Brain microvascular endothelial cell (primary cell): Measurements from ENCODE around the gene C6orf15.

Experiments
- DNase-seq: peaks from one replicate; pipeline ENCODE4 v3.0.0-alpha.2; 2020
- H3K27ac ChIP-seq: fragments of 250-450 bp; sonication (Bioruptor Pico); 2 replicates; pipeline ENCODE4 v1.5.1; 2020; ENCODE audit warnings: mild to moderate bottlenecking, moderate library complexity
- H3K27me3 ChIP-seq: fragments of 250-450 bp; sonication (Bioruptor Pico); replicated peaks from 2 replicates; pipeline ENCODE4 v1.5.1; 2020; ENCODE audit warnings: mild to moderate bottlenecking
- H3K36me3 ChIP-seq: fragments of 250-450 bp; sonication (Bioruptor Pico); replicated peaks from 2 replicates; pipeline ENCODE4 v1.5.1; 2020; ENCODE audit warnings: mild to moderate bottlenecking
- H3K4me3 ChIP-seq: 2 replicates; pipeline ENCODE4 v1.5.1; 2011; ENCODE audit warnings: low read depth, mild to moderate bottlenecking, control low read depth, low read length, moderate library complexity
- in situ Hi-C: cut with HindIII; loops from 2 replicates; pipeline ENCODE4 v1.10.0; 2017; ENCODE audit warnings: low sequenced_read_pairs, low pct_ligation_motif_present
- TF ChIP-seq, protein P1 (sequence below): IDR thresholded peaks from 2 replicates; pipeline ENCODE4 v1.5.1; 2011; ENCODE audit warnings: low read depth, mild to moderate bottlenecking, moderate library complexity, low read length, control low read depth, inconsistent platforms; ENCODE audit errors: missing control alignments

The C6orf15 gene

GRCh38 chr6:31112478-31112877 lies at the start of gene C6orf15:
Gene C6orf15 (minus strand): TSS chr6:31112575. CDS start chr6:31112555, 20 bp downstream.
- no peaks in the 10 kb centered on the region for H3K36me3 ChIP-seq
- H3K27ac ChIP-seq: no peak within 1 kb of the TSS
- in situ Hi-C loops: no loop called here
- no peak within 1 kb of the TSS for H3K4me3 ChIP-seq
- TF ChIP-seq, protein P1, sequence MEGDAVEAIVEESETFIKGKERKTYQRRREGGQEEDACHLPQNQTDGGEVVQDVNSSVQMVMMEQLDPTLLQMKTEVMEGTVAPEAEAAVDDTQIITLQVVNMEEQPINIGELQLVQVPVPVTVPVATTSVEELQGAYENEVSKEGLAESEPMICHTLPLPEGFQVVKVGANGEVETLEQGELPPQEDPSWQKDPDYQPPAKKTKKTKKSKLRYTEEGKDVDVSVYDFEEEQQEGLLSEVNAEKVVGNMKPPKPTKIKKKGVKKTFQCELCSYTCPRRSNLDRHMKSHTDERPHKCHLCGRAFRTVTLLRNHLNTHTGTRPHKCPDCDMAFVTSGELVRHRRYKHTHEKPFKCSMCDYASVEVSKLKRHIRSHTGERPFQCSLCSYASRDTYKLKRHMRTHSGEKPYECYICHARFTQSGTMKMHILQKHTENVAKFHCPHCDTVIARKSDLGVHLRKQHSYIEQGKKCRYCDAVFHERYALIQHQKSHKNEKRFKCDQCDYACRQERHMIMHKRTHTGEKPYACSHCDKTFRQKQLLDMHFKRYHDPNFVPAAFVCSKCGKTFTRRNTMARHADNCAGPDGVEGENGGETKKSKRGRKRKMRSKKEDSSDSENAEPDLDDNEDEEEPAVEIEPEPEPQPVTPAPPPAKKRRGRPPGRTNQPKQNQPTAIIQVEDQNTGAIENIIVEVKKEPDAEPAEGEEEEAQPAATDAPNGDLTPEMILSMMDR: no peak
- no peak for DNase-seq
- H3K27me3 ChIP-seq: peaks cover 9% of the 10 kb centered on the region

- no peaks in the 10 kb centered on the region for H3K36me3 ChIP-seq
- no peak for DNase-seq
- H3K4me3 ChIP-seq: no peak overlapping the region
- in situ Hi-C loops: no loop called here
- H3K27ac ChIP-seq: no peak overlapping the region
- H3K27me3 ChIP-seq: no peaks in the 10 kb centered on the region
- TF ChIP-seq, protein P1: no peak
Measured at GRCh38 chr6:31161216-31162126, 49.1 kb upstream of the C6orf15 start.

DNA sequence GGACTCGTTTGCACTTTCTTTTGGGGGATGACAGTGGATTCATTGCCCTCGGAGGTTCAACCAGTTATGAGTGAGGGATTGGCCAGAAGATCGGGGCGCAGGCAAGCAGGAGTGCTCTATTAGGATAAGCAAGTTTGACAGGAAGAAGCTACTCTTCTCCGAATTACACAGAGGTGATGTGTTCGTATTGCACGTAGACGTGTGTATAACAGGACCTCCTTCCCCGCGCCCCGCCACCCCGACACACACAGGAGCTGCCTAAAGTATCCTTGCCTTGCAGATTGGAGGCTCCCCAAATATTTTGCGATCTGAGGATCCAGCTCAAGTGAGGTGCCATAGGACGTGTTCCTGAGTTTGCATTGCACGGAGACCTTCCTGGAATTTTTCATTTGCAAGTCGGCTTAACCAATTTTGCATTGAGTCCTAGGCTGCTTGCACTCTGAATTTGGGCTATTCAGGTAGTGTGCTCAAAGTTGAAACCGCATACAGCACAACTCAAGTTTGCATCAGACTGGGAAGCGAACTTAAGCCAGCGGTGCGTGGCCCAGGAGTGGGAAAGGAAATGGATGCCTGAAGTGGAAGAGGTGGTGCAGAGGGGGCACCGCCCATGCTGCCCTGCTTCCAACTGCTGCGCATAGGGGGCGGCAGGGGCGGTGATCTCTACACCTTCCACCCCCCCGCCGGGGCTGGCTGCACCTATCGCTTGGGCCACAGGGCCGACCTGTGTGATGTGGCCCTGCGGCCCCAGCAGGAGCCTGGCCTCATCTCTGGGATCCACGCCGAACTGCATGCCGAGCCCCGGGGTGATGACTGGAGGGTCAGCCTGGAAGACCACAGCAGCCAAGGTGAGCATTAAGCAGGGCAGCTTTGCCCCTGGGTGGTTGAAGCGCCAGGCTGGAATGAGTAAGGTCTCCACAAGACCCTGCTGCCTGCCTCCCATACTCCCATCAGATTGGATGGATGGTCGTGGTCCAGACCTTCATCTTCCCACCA lies 46.8 kb upstream of the C6orf15 start:
- in situ Hi-C loops: no loop called here

GRCh38 chr6:31158140-31158862 lies 45.9 kb upstream of the C6orf15 start, which contains the start of gene TCF19:
Gene TCF19 (plus strand): TSS chr6:31158589. CDS start chr6:31159470, 881 bp downstream.
- TF ChIP-seq, protein P1: no peak
- Histone ChIP-seq H3K27me3 (no peaks in the 10 kb centered on the region), H3K27ac (peak within 1 kb of the TSS; percentile 18), H3K4me3 (peak within 1 kb of the TSS; percentile 82), H3K36me3 (no peaks in the 10 kb centered on the region)
- peak; percentile 99 for DNase-seq
- in situ Hi-C loops: no loop called here

More for the DNA sequence above, 46.8 kb upstream of the C6orf15 start:
- TF ChIP-seq, protein P1: peak; percentile 25
- peak; percentile 2 for DNase-seq
- H3K4me3 ChIP-seq: peak overlapping the region; percentile 82
- no peaks in the 10 kb centered on the region for H3K27me3 ChIP-seq
- H3K27ac ChIP-seq: no peak overlapping the region
- H3K36me3 ChIP-seq: no peaks in the 10 kb centered on the region

GRCh38 chr6:31157513-31158139 lies 45.3 kb upstream of the C6orf15 start, which contains the start of gene CCHCR1:
Gene CCHCR1 (minus strand): TSS chr6:31157802. CDS start chr6:31157600, 202 bp downstream.
- no peak for DNase-seq
- in situ Hi-C loops: no loop called here
- peak within 1 kb of the TSS; percentile 82 for H3K4me3 ChIP-seq
- TF ChIP-seq, protein P1: no peak
- peak within 1 kb of the TSS; percentile 18 for H3K27ac ChIP-seq
- no peaks in the 10 kb centered on the region for H3K27me3 ChIP-seq
- no peaks in the 10 kb centered on the region for H3K36me3 ChIP-seq
